ENCODE data around the gene TPRKB.
A peak's percentile ranks its signal among the peaks of the same experiment; 100 is the strongest.
"Not testable (repeated sequence)": the region's sequence is repeated elsewhere in the genome, so short reads cannot be mapped to it uniquely, and the experiment has no call there.

TPRKB gene

DNA sequence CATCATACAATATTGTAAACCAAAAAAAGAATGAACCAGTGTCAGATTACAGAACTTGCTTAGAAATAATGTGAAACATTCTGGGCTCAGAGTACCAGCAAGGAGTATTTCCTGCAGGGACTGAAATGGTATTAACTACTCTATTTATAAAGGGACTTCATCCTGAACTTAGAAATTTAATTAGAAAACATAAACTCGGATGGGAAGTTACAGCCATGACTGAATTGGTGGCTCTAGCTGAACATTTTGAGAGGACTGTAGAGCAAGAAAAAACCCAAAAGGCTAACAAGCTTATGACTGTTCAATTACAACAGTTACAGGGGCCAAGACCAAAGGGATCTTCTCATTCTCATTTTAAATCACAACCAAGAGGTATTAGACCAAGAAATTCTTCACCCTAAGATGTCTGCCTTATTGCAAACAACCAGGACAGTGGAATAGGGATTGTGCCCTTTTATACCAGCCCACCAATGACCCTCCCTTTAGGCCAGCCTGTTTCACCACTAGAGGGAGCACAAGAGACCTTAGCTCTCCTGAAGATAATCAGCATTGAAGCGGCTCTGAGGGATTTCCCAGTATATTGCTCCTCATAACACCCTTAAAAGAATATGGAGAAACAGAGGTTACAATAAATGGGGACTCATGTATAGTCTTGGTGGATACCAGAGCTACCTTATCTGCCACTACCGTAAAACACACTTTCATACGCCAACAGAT lies 46.6 kb downstream of the TPRKB start:
- H3K4me3 ChIP-seq (ENCODE audit: low read length); H3K4me1 ChIP-seq (ENCODE audit: control insufficient read depth, low read length); H4K20me1 ChIP-seq (ENCODE audit: control insufficient read depth, insufficient read depth, low read depth, low read length); H3K27ac ChIP-seq (ENCODE audit: low read depth, low read length); H3K4me2 ChIP-seq (ENCODE audit: low read length); H3K79me2 ChIP-seq (ENCODE audit: control insufficient read depth, low read length); H3K9me3 ChIP-seq (ENCODE audit: control insufficient read depth, insufficient read depth, low read length); H3K27me3 ChIP-seq (ENCODE audit: control insufficient read depth, low read length); H3K36me3 ChIP-seq (ENCODE audit: control insufficient read depth, low read length); H3K9me2 ChIP-seq (replicated peaks; ENCODE audit: control insufficient read depth, low read length); H3F3A ChIP-seq (ENCODE audit: control insufficient read depth, insufficient read depth): not testable (repeated sequence)
- TF ChIP-seq, protein P1, sequence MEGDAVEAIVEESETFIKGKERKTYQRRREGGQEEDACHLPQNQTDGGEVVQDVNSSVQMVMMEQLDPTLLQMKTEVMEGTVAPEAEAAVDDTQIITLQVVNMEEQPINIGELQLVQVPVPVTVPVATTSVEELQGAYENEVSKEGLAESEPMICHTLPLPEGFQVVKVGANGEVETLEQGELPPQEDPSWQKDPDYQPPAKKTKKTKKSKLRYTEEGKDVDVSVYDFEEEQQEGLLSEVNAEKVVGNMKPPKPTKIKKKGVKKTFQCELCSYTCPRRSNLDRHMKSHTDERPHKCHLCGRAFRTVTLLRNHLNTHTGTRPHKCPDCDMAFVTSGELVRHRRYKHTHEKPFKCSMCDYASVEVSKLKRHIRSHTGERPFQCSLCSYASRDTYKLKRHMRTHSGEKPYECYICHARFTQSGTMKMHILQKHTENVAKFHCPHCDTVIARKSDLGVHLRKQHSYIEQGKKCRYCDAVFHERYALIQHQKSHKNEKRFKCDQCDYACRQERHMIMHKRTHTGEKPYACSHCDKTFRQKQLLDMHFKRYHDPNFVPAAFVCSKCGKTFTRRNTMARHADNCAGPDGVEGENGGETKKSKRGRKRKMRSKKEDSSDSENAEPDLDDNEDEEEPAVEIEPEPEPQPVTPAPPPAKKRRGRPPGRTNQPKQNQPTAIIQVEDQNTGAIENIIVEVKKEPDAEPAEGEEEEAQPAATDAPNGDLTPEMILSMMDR (IDR thresholded peaks at IDR 0.05; ENCODE audit: low read depth, low read length, poor library complexity, severe bottlenecking), result peak; percentile 49

DNA sequence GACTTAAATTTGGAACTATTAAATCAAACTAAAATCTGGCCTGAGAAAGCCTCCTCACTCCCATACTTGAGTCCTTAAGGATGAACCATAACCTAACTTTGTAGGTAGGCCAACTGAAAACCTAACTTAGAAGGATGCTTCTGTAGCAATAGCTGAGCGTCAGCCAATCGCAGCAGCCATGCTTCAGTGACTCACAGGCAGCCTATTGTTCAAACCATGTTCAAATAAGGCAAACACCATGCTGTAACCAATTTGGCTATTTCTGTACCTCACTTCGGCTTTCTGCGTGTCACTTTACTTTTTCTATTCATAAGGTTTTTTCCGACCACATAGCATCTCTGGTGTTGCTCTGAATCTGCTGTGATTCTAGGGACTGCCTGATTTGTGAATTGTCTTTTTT lies 48.7 kb downstream of the TPRKB start:
- H3K27ac ChIP-seq (ENCODE audit: low read depth, low read length); H4K20me1 ChIP-seq (ENCODE audit: control insufficient read depth, insufficient read depth, low read depth, low read length); H3K4me1 ChIP-seq (ENCODE audit: control insufficient read depth, low read length); H3F3A ChIP-seq (ENCODE audit: control insufficient read depth, insufficient read depth); H3K36me3 ChIP-seq (ENCODE audit: control insufficient read depth, low read length); H3K79me2 ChIP-seq (ENCODE audit: control insufficient read depth, low read length); H3K4me3 ChIP-seq (ENCODE audit: low read length); H3K4me2 ChIP-seq (ENCODE audit: low read length); H3K9me2 ChIP-seq (replicated peaks; ENCODE audit: control insufficient read depth, low read length); H3K27me3 ChIP-seq (ENCODE audit: control insufficient read depth, low read length); H3K9me3 ChIP-seq (ENCODE audit: control insufficient read depth, insufficient read depth, low read length): not testable (repeated sequence)

DNA sequence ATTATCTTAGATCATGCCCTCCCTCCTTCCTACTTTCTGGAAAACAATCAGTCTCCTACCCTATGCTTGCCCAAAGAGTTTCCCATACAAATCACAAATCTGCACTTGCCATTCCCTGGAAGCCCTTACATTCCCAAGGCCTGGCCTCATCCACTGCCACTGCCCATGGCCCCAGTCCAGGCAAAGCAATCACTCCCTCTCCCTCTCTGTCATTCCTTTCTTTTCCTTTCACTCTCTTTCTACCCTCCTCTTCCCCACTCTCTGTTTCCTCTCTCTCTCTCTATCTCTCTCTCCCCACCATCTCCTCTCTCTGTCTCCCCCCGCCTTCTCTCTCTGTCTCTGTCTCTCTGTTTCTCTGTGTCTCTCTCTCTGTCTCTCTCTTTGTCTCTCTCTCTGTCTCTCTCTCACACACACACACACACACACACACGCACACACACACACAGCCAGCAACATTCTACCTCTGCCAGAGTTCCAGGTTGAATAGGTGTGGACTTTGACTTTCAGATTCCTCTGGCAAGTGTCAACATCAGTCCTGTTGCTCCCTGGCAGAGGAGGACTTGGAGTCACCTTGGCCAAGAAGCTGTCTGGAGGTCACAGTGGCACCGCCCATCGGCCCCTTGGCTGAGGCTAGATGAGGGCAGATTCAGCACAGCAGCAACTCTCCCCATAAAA lies 51.2 kb downstream of the TPRKB start:
- H3F3A ChIP-seq (ENCODE audit: control insufficient read depth, insufficient read depth), result no peaks in the 10 kb centered on the region
- no peaks in the 10 kb centered on the region for H3K9me3 ChIP-seq (ENCODE audit: control insufficient read depth, insufficient read depth, low read length)
- no peaks in the 10 kb centered on the region for H3K36me3 ChIP-seq (ENCODE audit: control insufficient read depth, low read length)
- H3K9me2 ChIP-seq (replicated peaks; ENCODE audit: control insufficient read depth, low read length), result no peaks in the 10 kb centered on the region
- TF ChIP-seq EZH2phosphoT487 (IDR thresholded peaks at IDR 0.05; ENCODE audit: borderline replicate concordance, low read length), result no peak
- TF ChIP-seq, protein P1 (IDR thresholded peaks at IDR 0.05; ENCODE audit: low read depth, low read length, poor library complexity, severe bottlenecking), result no peak
- no peak overlapping the region for H3K4me3 ChIP-seq (ENCODE audit: low read length)
- no peaks in the 10 kb centered on the region for H3K79me2 ChIP-seq (ENCODE audit: control insufficient read depth, low read length)
- no peaks in the 10 kb centered on the region for H4K20me1 ChIP-seq (ENCODE audit: control insufficient read depth, insufficient read depth, low read depth, low read length)
- no peaks in the 10 kb centered on the region for H3K4me1 ChIP-seq (ENCODE audit: control insufficient read depth, low read length)
- no peak overlapping the region for H3K4me2 ChIP-seq (ENCODE audit: low read length)
- no peak overlapping the region for H3K27ac ChIP-seq (ENCODE audit: low read depth, low read length)
- peaks cover 7% of the 10 kb centered on the region; the same call in 1 of the 2 replicates for H3K27me3 ChIP-seq (ENCODE audit: control insufficient read depth, low read length)

DNA sequence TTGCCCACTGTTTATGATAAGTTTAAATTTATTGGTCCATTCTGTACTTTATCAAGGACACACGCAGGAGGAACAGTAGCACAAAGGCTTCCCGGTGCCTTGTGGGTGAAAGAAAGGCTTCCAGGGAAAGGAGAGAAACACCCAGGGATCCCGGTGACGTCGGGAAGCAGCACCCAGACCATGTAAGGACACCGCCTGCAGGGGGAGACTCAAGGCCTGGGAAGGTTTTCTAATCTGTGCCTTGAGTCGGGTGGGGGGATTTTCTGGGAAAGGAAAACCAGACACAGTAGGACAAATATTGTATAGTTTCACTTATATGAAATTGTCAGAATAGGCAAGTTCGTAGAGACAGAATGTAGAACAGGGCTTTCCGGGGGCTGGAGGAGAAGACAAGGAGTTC lies 52.2 kb downstream of the TPRKB start:
- H3K36me3 ChIP-seq (ENCODE audit: control insufficient read depth, low read length); H3K9me3 ChIP-seq (ENCODE audit: control insufficient read depth, insufficient read depth, low read length); H3K79me2 ChIP-seq (ENCODE audit: control insufficient read depth, low read length); H3K4me2 ChIP-seq (ENCODE audit: low read length); H3K4me1 ChIP-seq (ENCODE audit: control insufficient read depth, low read length); H3K9me2 ChIP-seq (replicated peaks; ENCODE audit: control insufficient read depth, low read length); H4K20me1 ChIP-seq (ENCODE audit: control insufficient read depth, insufficient read depth, low read depth, low read length); H3K27ac ChIP-seq (ENCODE audit: low read depth, low read length); H3K27me3 ChIP-seq (ENCODE audit: control insufficient read depth, low read length); H3K4me3 ChIP-seq (ENCODE audit: low read length); H3F3A ChIP-seq (ENCODE audit: control insufficient read depth, insufficient read depth): not testable (repeated sequence)

DNA sequence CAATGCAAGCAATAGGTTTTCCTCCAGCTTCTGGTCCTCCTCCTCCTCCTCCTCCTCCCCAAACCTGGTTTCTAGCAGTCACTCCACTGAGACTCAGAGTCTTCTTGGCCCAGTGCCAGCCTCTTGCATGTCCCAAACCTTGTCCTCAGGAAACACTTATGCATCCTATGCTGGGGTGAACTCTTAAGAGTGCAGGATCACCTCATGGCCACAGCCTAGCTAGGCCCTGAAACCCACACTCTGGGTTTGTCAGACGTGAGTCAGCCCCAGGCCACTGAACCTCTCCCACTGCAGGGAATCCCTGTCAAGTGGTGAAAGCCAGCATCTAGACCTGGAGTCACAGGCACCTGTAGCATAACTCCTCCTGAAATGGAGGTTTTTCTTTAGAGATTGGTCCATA lies 52.8 kb downstream of the TPRKB start:
- not testable (repeated sequence) for H3K79me2 ChIP-seq (ENCODE audit: control insufficient read depth, low read length); H4K20me1 ChIP-seq (ENCODE audit: control insufficient read depth, insufficient read depth, low read depth, low read length); H3K27me3 ChIP-seq (ENCODE audit: control insufficient read depth, low read length); H3K4me2 ChIP-seq (ENCODE audit: low read length); H3K9me2 ChIP-seq (replicated peaks; ENCODE audit: control insufficient read depth, low read length); H3K4me3 ChIP-seq (ENCODE audit: low read length); H3K4me1 ChIP-seq (ENCODE audit: control insufficient read depth, low read length); H3K36me3 ChIP-seq (ENCODE audit: control insufficient read depth, low read length); H3F3A ChIP-seq (ENCODE audit: control insufficient read depth, insufficient read depth); H3K9me3 ChIP-seq (ENCODE audit: control insufficient read depth, insufficient read depth, low read length); H3K27ac ChIP-seq (ENCODE audit: low read depth, low read length)

Data from DOHH2 (cell line).